Neural cell (in vitro differentiated cells): ENCODE results near the gene COG6. TPM values are rescaled to one million over a fixed set of nuclear protein-coding genes. Genes with fewer than 3 reads are reported as not detected.

Source experiments
- H2AFZ ChIP-seq: fragments of 200-600, 300-800 bp; sonication (generic), shearing (Covaris generic); 2 replicates; pipeline ENCODE4 v1.6.0; 2014; ENCODE audit warnings: low read depth, mild to moderate bottlenecking, antibody characterized with exemption, low read length, moderate library complexity
- H3F3A ChIP-seq: fragments of 200-600 bp; shearing (Covaris generic); 2 replicates; pipeline ENCODE4 v1.6.1; 2016; ENCODE audit warnings: mild to moderate bottlenecking, moderate library complexity, mixed read lengths, antibody characterized with exemption, low read length; ENCODE audit not compliant: insufficient read depth, poor library complexity, severe bottlenecking
- H3K27ac ChIP-seq: fragments of 200-600, 300-800 bp; sonication (generic), shearing (Covaris generic); 2 replicates; pipeline ENCODE4 v1.5.1; 2014; ENCODE audit warnings: mild to moderate bottlenecking, low read length, moderate library complexity
- H3K27me3 ChIP-seq: fragments of 300-800, 200-600 bp; sonication (generic), shearing (Covaris generic); 2 replicates; pipeline ENCODE4 v1.6.0; 2014; ENCODE audit warnings: mild to moderate bottlenecking, low read depth, low read length, moderate library complexity; ENCODE audit not compliant: insufficient read depth
- H3K36me3 ChIP-seq: fragments of 300-800, 200-600 bp; sonication (generic), shearing (Covaris generic); 2 replicates; pipeline ENCODE4 v1.5.1; 2014; ENCODE audit warnings: mild to moderate bottlenecking, antibody characterized with exemption, low read length, moderate library complexity; ENCODE audit not compliant: insufficient read depth
- H3K4me2 ChIP-seq: fragments of 300-800, 200-600 bp; sonication (generic), shearing (Covaris generic); 2 replicates; pipeline ENCODE4 v1.6.0; 2014; ENCODE audit warnings: mild to moderate bottlenecking, low read length
- H3K4me3 ChIP-seq: fragments of 300-800, 200-600 bp; sonication (generic), shearing (Covaris generic); 2 replicates; pipeline ENCODE4 v1.5.1; 2014; ENCODE audit warnings: mild to moderate bottlenecking, low read length, moderate library complexity
- H3K79me2 ChIP-seq: fragments of 200-600 bp; shearing (Covaris generic); replicated peaks from 2 replicates; pipeline ENCODE4 v1.6.0; 2014; ENCODE audit warnings: mild to moderate bottlenecking, low read length, moderate library complexity; ENCODE audit not compliant: insufficient read depth
- H3K9ac ChIP-seq: fragments of 300-800, 200-600 bp; sonication (generic), shearing (Covaris generic); 2 replicates; pipeline ENCODE4 v1.6.1; 2016; ENCODE audit warnings: mild to moderate bottlenecking, low read length, mixed read lengths
- H3K9me2 ChIP-seq: fragments of 200-600 bp; shearing (Covaris generic); 2 replicates; pipeline ENCODE4 v1.6.1; 2016; ENCODE audit warnings: mild to moderate bottlenecking, low read length, mixed read lengths; ENCODE audit not compliant: insufficient read depth
- H3K9me3 ChIP-seq: fragments of 200-600, 300-800 bp; sonication (generic), shearing (Covaris generic); 2 replicates; pipeline ENCODE4 v1.6.1; 2016; ENCODE audit warnings: mild to moderate bottlenecking, mixed run types, low read length, moderate library complexity, mixed read lengths
- H4K20me1 ChIP-seq: fragments of 200-600 bp; shearing (Covaris generic); 2 replicates; pipeline ENCODE4 v1.6.1; 2016; ENCODE audit warnings: mild to moderate bottlenecking, mixed run types; ENCODE audit not compliant: insufficient read depth
- CTCF ChIP-seq: fragments of 450-650 bp; IDR thresholded peaks from 2 replicates; pipeline ENCODE4 v1.5.1; 2014; ENCODE audit warnings: antibody characterized with exemption, mild to moderate bottlenecking, moderate library complexity; ENCODE audit not compliant: poor library complexity, severe bottlenecking
- EP300 ChIP-seq: fragments of 450-650 bp; conservative IDR thresholded peaks from 2 replicates; pipeline ENCODE4 v1.6.1; 2014; ENCODE audit warnings: antibody characterized with exemption, mild to moderate bottlenecking, moderate library complexity; ENCODE audit not compliant: poor library complexity, severe bottlenecking
- EZH2 ChIP-seq: fragments of 200-600, 300-800 bp; shearing (Covaris generic), sonication (generic); IDR thresholded peaks from 2 replicates; pipeline ENCODE4 v1.6.1; 2014; ENCODE audit warnings: antibody characterized with exemption, low read length, borderline replicate concordance, mild to moderate bottlenecking; ENCODE audit not compliant: insufficient read depth, poor library complexity, severe bottlenecking
- MXI1 ChIP-seq: fragments of 450-650 bp; conservative IDR thresholded peaks from 2 replicates; pipeline ENCODE4 v1.6.1; 2014; ENCODE audit warnings: antibody characterized with exemption, mild to moderate bottlenecking; ENCODE audit not compliant: poor library complexity, severe bottlenecking
- POLR2AphosphoS5 ChIP-seq: IDR thresholded peaks from 2 replicates; pipeline ENCODE4 v1.6.1; 2012
- RAD21 ChIP-seq: fragments of 450-650 bp; conservative IDR thresholded peaks from 2 replicates; pipeline ENCODE4 v1.6.1; 2014; ENCODE audit warnings: antibody characterized with exemption, mild to moderate bottlenecking, moderate library complexity
- REST ChIP-seq: IDR thresholded peaks from 2 replicates; pipeline ENCODE4 v1.6.1; 2012; ENCODE audit warnings: borderline replicate concordance
- SMC3 ChIP-seq: fragments of 450-650 bp; conservative IDR thresholded peaks from 2 replicates; pipeline ENCODE4 v1.6.1; 2014; ENCODE audit warnings: antibody characterized with exemption, mild to moderate bottlenecking, moderate library complexity; ENCODE audit not compliant: poor library complexity
- TAF1 ChIP-seq: IDR thresholded peaks from 2 replicates; pipeline ENCODE4 v1.6.1; 2012; ENCODE audit warnings: low read depth
- polyA plus RNA-seq: library from polyadenylated mRNA; depleted of rRNA; stranded (reverse); fragments of >200 nt; gene quantifications from 2 replicates; pipeline ENCODE4 v1.2.3, GENCODE V29; 2014

Gene COG6
- polyA plus RNA-seq, 1 donor from 2014 or later, result 23.1 TPM

GRCh38 chr13:39684531-39685137 lies 29.2 kb downstream of the COG6 start:
- Histone ChIP-seq H3F3A (no peaks in the 10 kb centered on the region), H3K4me2 (no peak overlapping the region), H3K36me3 (peaks cover 8% of the 10 kb centered on the region), H3K9ac (no peak overlapping the region), H3K9me2 (no peaks in the 10 kb centered on the region), H4K20me1 (no peaks in the 10 kb centered on the region), H3K27me3 (no peaks in the 10 kb centered on the region), H2AFZ (no peak overlapping the region), H3K79me2 (no peaks in the 10 kb centered on the region), H3K4me3 (no peak overlapping the region), H3K27ac (no peak overlapping the region), H3K9me3 (no peaks in the 10 kb centered on the region)
- TF ChIP-seq EZH2 (no peak), MXI1 (no peak), SMC3 (peak; percentile 83), EP300 (no peak), POLR2AphosphoS5 (no peak), RAD21 (peak; percentile 72), CTCF (peak; percentile 69)

GRCh38 chr13:39685652-39686051 lies 30.2 kb downstream of the COG6 start:
- Histone ChIP-seq H3K9me2 (no peaks in the 10 kb centered on the region), H3K79me2 (no peaks in the 10 kb centered on the region), H3K36me3 (peaks cover under 1% of the 10 kb centered on the region), H3K27ac (no peak overlapping the region), H2AFZ (no peak overlapping the region), H3K9ac (no peak overlapping the region), H3K27me3 (no peaks in the 10 kb centered on the region), H3F3A (no peaks in the 10 kb centered on the region), H4K20me1 (no peaks in the 10 kb centered on the region), H3K4me2 (no peak overlapping the region), H3K4me3 (no peak overlapping the region), H3K9me3 (no peaks in the 10 kb centered on the region)
- no peak for TF ChIP-seq CTCF
- no peak for TF ChIP-seq RAD21
- no peak for TF ChIP-seq EZH2
- TF ChIP-seq SMC3, result no peak
- TF ChIP-seq REST, result no peak
- no peak for TF ChIP-seq MXI1
- TF ChIP-seq POLR2AphosphoS5, result no peak
- TF ChIP-seq EP300, result no peak
- no peak for TF ChIP-seq TAF1
